Measurements from ENCODE around the gene LRRFIP1.
"Not testable (repeated sequence)": the region's sequence is repeated elsewhere in the genome, so short reads cannot be mapped to it uniquely, and the experiment has no call there.

The LRRFIP1 gene

DNA sequence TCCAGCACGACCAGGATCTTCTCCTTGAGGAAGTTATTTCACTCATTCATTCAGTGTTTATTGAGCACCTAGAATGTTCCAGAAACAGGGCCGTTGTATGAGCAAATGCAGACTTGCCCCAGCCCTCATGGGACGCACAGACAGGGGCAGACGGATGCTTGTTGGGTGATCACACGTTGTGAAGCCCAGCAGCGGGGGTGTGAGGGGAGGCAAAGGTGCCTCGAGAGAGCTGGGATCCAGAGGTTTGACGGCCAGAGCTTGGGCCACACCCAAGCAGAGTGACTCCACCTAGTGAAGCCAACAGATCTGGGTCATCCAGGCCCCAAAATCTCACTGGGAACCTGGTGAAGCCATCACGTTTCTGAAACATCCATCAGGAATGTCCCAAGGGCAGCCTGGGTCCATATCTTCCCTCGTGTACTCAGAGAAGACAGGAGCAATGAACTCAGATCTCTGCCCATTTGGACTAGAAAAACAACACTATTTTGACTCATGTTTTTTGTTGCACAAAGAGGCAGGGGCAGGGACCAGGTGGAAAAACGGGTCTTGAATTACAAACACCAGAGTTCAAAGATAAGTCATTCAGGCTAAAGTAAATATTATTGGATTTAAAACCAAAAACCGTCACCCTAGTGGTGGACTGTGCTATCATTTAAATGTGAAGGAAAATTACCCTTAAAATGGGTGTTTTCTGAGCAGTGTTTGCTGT lies 116.3 kb downstream of the LRRFIP1 start:
- Histone ChIP-seq H3K9ac (ENCODE audit: low read length) (no peak overlapping the region), H3K9me3 (ENCODE audit: control insufficient read depth, low read depth, low read length) (no peaks in the 10 kb centered on the region), H3K27ac (ENCODE audit: low read length) (no peak overlapping the region), H3K4me3 (ENCODE audit: low read length) (no peak overlapping the region), H3K4me1 (ENCODE audit: control insufficient read depth, low read depth, low read length) (peaks cover 7% of the 10 kb centered on the region), H3K36me3 (ENCODE audit: control insufficient read depth, low read depth, low read length) (no peaks in the 10 kb centered on the region), H3K27me3 (ENCODE audit: control insufficient read depth, insufficient read depth, low read length) (no peaks in the 10 kb centered on the region)

- Histone ChIP-seq H3K4me1 (ENCODE audit: control insufficient read depth, low read depth, low read length) (peaks cover 1% of the 10 kb centered on the region), H3K36me3 (ENCODE audit: control insufficient read depth, low read depth, low read length) (no peaks in the 10 kb centered on the region), H3K9ac (ENCODE audit: low read length) (no peak overlapping the region), H3K27me3 (ENCODE audit: control insufficient read depth, insufficient read depth, low read length) (no peaks in the 10 kb centered on the region), H3K9me3 (ENCODE audit: control insufficient read depth, low read depth, low read length) (no peaks in the 10 kb centered on the region), H3K27ac (ENCODE audit: low read length) (no peak overlapping the region), H3K4me3 (ENCODE audit: low read length) (no peak overlapping the region)
These were observed 116.9 kb downstream of the LRRFIP1 start for GRCh38 chr2:237744270-237744612.

DNA sequence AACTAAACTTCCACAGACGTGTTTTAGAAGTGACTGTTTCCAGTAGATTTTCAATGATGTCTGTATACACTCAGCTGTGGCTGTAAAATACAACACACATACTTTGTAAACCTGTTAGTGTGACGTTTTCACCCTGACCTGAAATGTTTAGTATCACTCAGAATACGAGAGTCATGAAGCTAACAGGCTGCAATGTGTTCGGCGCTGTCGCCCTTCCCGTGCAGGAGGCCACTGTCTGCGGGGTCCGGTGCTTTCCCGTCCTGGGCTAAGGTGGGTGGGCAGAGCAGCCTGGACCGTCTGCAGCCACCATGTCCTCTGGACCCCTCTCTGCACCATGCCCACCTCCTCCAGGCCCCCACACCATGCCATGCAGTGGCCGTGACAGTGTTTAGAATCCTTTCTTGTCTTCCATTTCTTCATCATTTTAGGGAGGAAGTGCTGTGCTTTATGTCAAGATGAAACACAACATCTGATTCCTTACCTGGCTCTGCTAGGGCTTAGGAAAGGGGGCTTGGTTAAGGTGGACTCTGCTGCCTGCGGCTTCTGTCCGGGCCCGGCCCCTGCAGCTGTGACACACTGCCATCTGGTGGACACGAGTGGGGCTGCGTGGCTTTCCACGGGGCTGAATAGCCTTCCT lies 117.3 kb downstream of the LRRFIP1 start:
- Histone ChIP-seq H3K4me1 (ENCODE audit: control insufficient read depth, low read depth, low read length) (no peaks in the 10 kb centered on the region), H3K36me3 (ENCODE audit: control insufficient read depth, low read depth, low read length) (peaks cover 2% of the 10 kb centered on the region), H3K27ac (ENCODE audit: low read length) (no peak overlapping the region), H3K9ac (ENCODE audit: low read length) (no peak overlapping the region), H3K4me3 (ENCODE audit: low read length) (no peak overlapping the region), H3K27me3 (ENCODE audit: control insufficient read depth, insufficient read depth, low read length) (no peaks in the 10 kb centered on the region), H3K9me3 (ENCODE audit: control insufficient read depth, low read depth, low read length) (no peaks in the 10 kb centered on the region)

- H3K27me3 ChIP-seq (ENCODE audit: control insufficient read depth, insufficient read depth, low read length): no peaks in the 10 kb centered on the region
- H3K36me3 ChIP-seq (ENCODE audit: control insufficient read depth, low read depth, low read length): peaks cover 4% of the 10 kb centered on the region
- H3K9me3 ChIP-seq (ENCODE audit: control insufficient read depth, low read depth, low read length): no peaks in the 10 kb centered on the region
- no peak overlapping the region for H3K4me3 ChIP-seq (ENCODE audit: low read length)
- H3K9ac ChIP-seq (ENCODE audit: low read length): no peak overlapping the region
- H3K4me1 ChIP-seq (ENCODE audit: control insufficient read depth, low read depth, low read length): no peaks in the 10 kb centered on the region
- no peak overlapping the region for H3K27ac ChIP-seq (ENCODE audit: low read length)
These were observed 117.8 kb downstream of the LRRFIP1 start for GRCh38 chr2:237745250-237745613.

DNA sequence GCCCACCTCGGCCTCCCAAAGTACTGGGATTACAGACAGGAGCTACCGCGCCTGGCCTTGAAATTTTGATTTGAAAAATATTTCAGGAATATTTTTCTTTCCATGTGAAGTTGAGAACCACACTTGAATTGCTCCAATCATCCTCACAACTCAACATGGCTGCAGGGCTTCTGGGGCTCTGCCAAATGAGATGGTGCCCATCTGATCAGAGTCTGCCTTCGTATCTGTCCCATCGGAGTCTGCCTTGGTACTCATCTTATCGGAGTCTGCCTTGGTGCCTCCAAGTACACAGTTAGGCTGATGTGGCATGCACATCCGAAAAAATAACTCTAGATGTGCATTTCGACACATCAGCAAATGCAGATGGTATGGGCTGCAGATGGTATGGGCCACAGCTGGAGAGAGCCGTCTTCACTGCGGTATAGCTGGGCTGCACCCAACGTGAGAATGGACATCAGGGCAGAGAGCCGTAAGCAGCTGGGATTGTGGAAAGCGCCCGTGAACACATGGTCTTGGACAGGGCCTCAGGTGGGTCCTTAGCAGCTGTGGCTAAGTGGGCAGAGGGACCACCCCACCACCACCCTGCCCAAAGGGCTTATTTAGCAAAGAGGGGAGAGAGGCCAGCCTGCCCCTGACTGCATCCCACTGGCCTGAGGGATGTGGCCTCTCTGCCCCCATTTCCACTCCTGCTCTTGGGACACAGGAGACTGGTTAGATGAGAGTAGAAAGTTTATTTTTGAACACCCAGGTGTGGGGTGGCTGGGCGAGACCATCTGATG lies 119.1 kb downstream of the LRRFIP1 start:
- no peaks in the 10 kb centered on the region for H3K27me3 ChIP-seq (ENCODE audit: control insufficient read depth, insufficient read depth, low read length)

GRCh38 chr2:237747189-237747588 lies 119.8 kb downstream of the LRRFIP1 start:
- no peak overlapping the region for H3K27ac ChIP-seq (ENCODE audit: low read length)
- no peak overlapping the region for H3K9ac ChIP-seq (ENCODE audit: low read length)
- H3K27me3 ChIP-seq (ENCODE audit: control insufficient read depth, insufficient read depth, low read length): no peaks in the 10 kb centered on the region
- no peaks in the 10 kb centered on the region for H3K9me3 ChIP-seq (ENCODE audit: control insufficient read depth, low read depth, low read length)
- peaks cover 17% of the 10 kb centered on the region for H3K36me3 ChIP-seq (ENCODE audit: control insufficient read depth, low read depth, low read length)
- H3K4me3 ChIP-seq (ENCODE audit: low read length): no peak overlapping the region
- H3K4me1 ChIP-seq (ENCODE audit: control insufficient read depth, low read depth, low read length): no peaks in the 10 kb centered on the region

More for the DNA sequence above, 119.1 kb downstream of the LRRFIP1 start:
- H3K4me3 ChIP-seq (ENCODE audit: low read length): no peak overlapping the region
- no peaks in the 10 kb centered on the region for H3K4me1 ChIP-seq (ENCODE audit: control insufficient read depth, low read depth, low read length)
- peaks cover 13% of the 10 kb centered on the region for H3K36me3 ChIP-seq (ENCODE audit: control insufficient read depth, low read depth, low read length)
- no peaks in the 10 kb centered on the region for H3K9me3 ChIP-seq (ENCODE audit: control insufficient read depth, low read depth, low read length)
- no peak overlapping the region for H3K27ac ChIP-seq (ENCODE audit: low read length)
- H3K9ac ChIP-seq (ENCODE audit: low read length): no peak overlapping the region

DNA sequence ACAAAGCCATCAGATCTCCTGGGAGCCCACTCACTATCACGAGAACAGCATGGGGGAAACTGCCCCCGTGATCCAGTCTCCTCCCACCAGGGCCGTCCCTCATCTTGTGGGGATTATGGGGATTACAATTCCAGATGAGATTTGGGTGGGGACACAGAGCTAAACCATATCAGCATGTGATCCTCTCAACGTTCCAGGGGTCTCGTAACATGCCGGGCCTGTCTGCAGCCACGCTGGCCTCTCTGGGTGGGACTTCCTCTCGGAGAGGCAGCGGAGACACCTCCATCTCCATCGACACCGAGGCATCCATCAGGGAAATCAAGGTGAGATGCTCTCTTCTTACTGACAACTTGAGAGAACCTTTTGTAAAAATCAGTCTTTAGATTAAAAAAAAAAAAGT lies 121.6 kb downstream of the LRRFIP1 start:
- no peak overlapping the region for H3K4me3 ChIP-seq (ENCODE audit: low read length)
- H3K27me3 ChIP-seq (ENCODE audit: control insufficient read depth, insufficient read depth, low read length): no peaks in the 10 kb centered on the region
- no peak overlapping the region for H3K9ac ChIP-seq (ENCODE audit: low read length)
- H3K36me3 ChIP-seq (ENCODE audit: control insufficient read depth, low read depth, low read length): peaks cover 30% of the 10 kb centered on the region
- H3K9me3 ChIP-seq (ENCODE audit: control insufficient read depth, low read depth, low read length): no peaks in the 10 kb centered on the region
- H3K27ac ChIP-seq (ENCODE audit: low read length): no peak overlapping the region
- no peaks in the 10 kb centered on the region for H3K4me1 ChIP-seq (ENCODE audit: control insufficient read depth, low read depth, low read length)

DNA sequence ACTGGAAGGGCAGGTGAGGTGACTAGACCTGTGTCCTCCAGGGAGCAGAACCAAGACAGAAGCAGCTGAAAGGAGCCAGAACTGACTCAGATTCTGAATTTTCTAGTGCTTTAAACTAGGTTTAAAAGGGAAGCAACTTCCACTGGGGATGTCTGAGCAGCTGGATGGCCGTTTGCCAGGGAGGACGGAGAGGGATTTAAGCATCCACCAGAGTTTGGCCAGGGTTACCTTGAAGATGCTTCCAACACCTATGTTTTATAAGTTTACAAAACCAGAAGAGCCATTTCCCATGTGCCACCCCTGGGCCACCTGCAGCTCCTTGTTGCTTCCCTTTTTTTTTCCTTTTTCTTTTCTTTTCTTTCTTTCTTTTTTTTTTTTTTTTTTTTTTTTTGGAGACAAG lies 122.6 kb downstream of the LRRFIP1 start:
- peaks cover 35% of the 10 kb centered on the region for H3K36me3 ChIP-seq (ENCODE audit: control insufficient read depth, low read depth, low read length)
- no peak overlapping the region for H3K4me3 ChIP-seq (ENCODE audit: low read length)
- H3K9ac ChIP-seq (ENCODE audit: low read length): no peak overlapping the region
- H3K9me3 ChIP-seq (ENCODE audit: control insufficient read depth, low read depth, low read length): no peaks in the 10 kb centered on the region
- H3K4me1 ChIP-seq (ENCODE audit: control insufficient read depth, low read depth, low read length): no peaks in the 10 kb centered on the region
- no peaks in the 10 kb centered on the region for H3K27me3 ChIP-seq (ENCODE audit: control insufficient read depth, insufficient read depth, low read length)
- no peak overlapping the region for H3K27ac ChIP-seq (ENCODE audit: low read length)

DNA sequence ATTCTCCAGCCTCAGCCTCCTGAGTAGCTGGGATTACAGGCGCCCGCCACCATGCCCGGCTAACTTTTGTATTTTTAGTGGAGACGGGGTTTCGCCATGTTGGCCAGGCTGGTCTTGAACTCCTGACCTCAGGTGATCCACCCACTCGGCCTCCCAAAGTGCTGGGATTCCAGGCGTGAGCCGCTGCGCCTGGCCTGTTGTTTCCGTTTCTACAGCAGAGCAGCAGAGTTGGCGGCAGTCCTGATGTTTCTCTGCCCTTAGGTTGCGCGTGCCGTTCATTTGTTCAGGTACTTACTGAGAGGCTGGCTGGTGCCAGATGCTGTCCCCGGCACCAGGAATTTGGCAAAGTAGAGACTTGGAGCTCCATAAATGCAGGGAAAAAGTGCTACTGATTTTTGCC lies 123.1 kb downstream of the LRRFIP1 start:
- not testable (repeated sequence) for H3K4me1 ChIP-seq (ENCODE audit: control insufficient read depth, low read depth, low read length); H3K27ac ChIP-seq (ENCODE audit: low read length); H3K9ac ChIP-seq (ENCODE audit: low read length); H3K27me3 ChIP-seq (ENCODE audit: control insufficient read depth, insufficient read depth, low read length); H3K9me3 ChIP-seq (ENCODE audit: control insufficient read depth, low read depth, low read length); H3K4me3 ChIP-seq (ENCODE audit: low read length)
- H3K36me3 ChIP-seq (ENCODE audit: control insufficient read depth, low read depth, low read length): peaks cover 35% of the 10 kb centered on the region

DNA sequence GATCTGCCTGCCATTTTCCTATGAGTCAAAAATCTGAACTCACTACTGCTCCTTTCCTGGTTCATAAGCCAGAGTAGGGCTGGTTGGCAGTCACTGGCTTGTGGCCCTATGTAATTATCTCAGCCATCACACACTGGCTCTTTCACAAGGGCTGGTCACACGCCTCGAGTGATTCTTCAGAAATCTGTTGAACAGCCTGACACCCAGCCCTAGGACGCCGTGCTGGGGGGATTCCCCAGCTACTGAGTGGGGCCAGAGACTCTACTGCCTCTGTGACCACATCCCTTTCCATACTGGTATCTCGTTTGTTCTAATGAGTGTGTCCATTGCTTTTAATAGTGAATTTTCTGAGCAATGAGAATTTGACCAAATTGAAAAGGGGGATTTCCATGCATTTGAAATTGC lies 125.4 kb downstream of the LRRFIP1 start:
- Histone ChIP-seq H3K27me3 (ENCODE audit: control insufficient read depth, insufficient read depth, low read length) (no peaks in the 10 kb centered on the region), H3K9ac (ENCODE audit: low read length) (no peak overlapping the region), H3K4me3 (ENCODE audit: low read length) (no peak overlapping the region), H3K27ac (ENCODE audit: low read length) (no peak overlapping the region), H3K9me3 (ENCODE audit: control insufficient read depth, low read depth, low read length) (no peaks in the 10 kb centered on the region), H3K4me1 (ENCODE audit: control insufficient read depth, low read depth, low read length) (no peaks in the 10 kb centered on the region), H3K36me3 (ENCODE audit: control insufficient read depth, low read depth, low read length) (peaks cover 50% of the 10 kb centered on the region)

DNA sequence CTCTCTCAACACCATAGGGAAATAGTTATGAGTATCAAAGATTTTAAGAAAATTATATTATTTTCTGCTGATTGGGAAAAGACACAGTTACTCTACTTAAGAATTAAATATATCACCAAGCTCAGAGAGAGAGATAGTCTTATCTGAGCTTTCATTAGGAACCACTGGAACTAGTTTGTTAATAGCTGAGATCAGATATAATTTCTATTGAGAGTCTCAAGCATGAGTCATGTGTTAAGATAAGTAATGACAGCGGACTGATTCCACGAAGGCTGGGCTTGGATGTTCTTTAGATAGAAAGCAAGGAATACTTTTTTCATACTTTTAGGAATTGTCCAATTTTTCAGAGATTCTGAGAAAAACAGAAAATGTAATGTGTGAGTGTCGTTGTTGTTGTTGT lies 126.8 kb downstream of the LRRFIP1 start:
- Histone ChIP-seq H3K27me3 (ENCODE audit: control insufficient read depth, insufficient read depth, low read length) (no peaks in the 10 kb centered on the region), H3K27ac (ENCODE audit: low read length) (no peak overlapping the region), H3K4me1 (ENCODE audit: control insufficient read depth, low read depth, low read length) (no peaks in the 10 kb centered on the region), H3K9me3 (ENCODE audit: control insufficient read depth, low read depth, low read length) (no peaks in the 10 kb centered on the region), H3K36me3 (ENCODE audit: control insufficient read depth, low read depth, low read length) (peaks cover 55% of the 10 kb centered on the region), H3K4me3 (ENCODE audit: low read length) (no peak overlapping the region), H3K9ac (ENCODE audit: low read length) (no peak overlapping the region)

Measured in iPS-18a (cell line).